ENCODE results near the gene PLEKHA6. TPM values are rescaled to one million over a fixed set of nuclear protein-coding genes. Genes with fewer than 3 reads are reported as not detected.
A peak's percentile ranks its signal among the peaks of the same experiment; 100 is the strongest.

Gene PLEKHA6
- total and polyA plus RNA-seq, 8 donors = 5.1 to 24.4 (median 16.1) TPM

- Histone ChIP-seq H3K27ac (peak overlapping the region in 1 of 2 donors; percentile 7), H3K4me3 (peak overlapping the region; percentile 93 to 97), H3K9me3 (no peaks in the 10 kb centered on the region), H3K4me1 (peaks cover 12 to 45% of the 10 kb centered on the region in 2 donors), H3K36me3 (peaks cover 3 to 34% of the 10 kb centered on the region in 2 donors), H3K27me3 (no peaks in the 10 kb centered on the region)
- TF ChIP-seq CTCF (IDR thresholded peaks at IDR 0.05) = no peak
- intact Hi-C loops (cut with DNase I) = no loop called here
- ATAC-seq (peak; percentile 11), DNase-seq (peak in 2 of 4 donors; percentile 72 to 79)
Measured at GRCh38 chr1:204408074-204408507, 48.4 kb upstream of the PLEKHA6 start.

GRCh38 chr1:204407295-204407971, 47.7 kb upstream of the PLEKHA6 start:
- Histone ChIP-seq H3K4me3 (peak overlapping the region; percentile 93 to 97), H3K36me3 (peaks cover 3 to 40% of the 10 kb centered on the region in 2 donors), H3K27me3 (no peaks in the 10 kb centered on the region), H3K9me3 (no peaks in the 10 kb centered on the region), H3K27ac (peak overlapping the region in 1 of 2 donors; percentile 7), H3K4me1 (peaks cover 12 to 39% of the 10 kb centered on the region in 2 donors)
- no peak for TF ChIP-seq CTCF (IDR thresholded peaks at IDR 0.05)
- no peak for DNase-seq
- ATAC-seq = no peak
- intact Hi-C loops (cut with DNase I) = no loop called here

DNA sequence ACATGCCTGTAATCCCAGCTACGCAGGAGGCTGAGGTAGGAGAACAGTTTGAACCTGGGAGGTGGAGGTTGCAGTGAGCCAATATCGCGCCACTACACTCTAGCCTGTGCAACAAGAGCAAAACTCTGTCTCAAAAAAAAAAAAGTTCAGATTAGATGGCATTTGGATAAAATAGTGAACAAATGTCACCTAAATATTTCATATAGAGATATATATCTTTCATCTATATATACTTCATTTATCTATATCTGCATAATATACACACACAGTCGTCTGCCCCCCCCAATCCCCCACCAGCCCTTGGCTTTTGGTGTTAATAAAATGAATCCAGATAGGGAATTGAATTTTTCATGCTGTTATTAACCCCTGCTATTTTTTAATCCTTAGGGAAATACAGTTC, 46.9 kb upstream of the PLEKHA6 start:
- intact Hi-C loops (cut with DNase I) = no loop called here
- peaks cover 3 to 48% of the 10 kb centered on the region in 2 donors for H3K36me3 ChIP-seq
- DNase-seq (no peak), ATAC-seq (no peak)
- no peak overlapping the region for H3K27ac ChIP-seq
- H3K4me1 ChIP-seq = peaks cover 12 to 35% of the 10 kb centered on the region in 2 donors
- peak overlapping the region; percentile 93 to 97 for H3K4me3 ChIP-seq
- H3K9me3 ChIP-seq = no peaks in the 10 kb centered on the region
- TF ChIP-seq CTCF (IDR thresholded peaks at IDR 0.05) = no peak
- H3K27me3 ChIP-seq = no peaks in the 10 kb centered on the region

DNA sequence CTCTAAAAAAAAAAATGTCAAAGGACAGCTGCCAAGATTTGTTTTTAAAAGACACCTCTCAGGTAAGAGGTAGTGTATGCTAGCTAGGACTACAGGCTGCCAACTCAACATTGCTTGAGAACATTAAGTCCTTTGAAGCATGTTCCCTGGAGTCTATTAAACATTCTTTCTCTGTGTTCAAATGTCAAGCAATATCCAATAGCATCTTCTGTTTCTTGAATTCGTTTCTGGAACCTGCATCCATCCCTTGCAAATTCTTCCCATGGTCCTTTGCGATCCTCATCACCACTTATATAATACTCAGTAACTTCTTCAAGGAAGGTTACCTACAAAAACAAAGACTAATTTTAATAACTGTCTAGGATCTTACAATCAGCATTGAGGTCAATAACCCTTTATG, 46.3 kb upstream of the PLEKHA6 start:
- H3K36me3 ChIP-seq = peaks cover 3 to 55% of the 10 kb centered on the region in 2 donors
- ATAC-seq = no peak
- peaks cover 12 to 35% of the 10 kb centered on the region in 2 donors for H3K4me1 ChIP-seq
- H3K9me3 ChIP-seq = no peaks in the 10 kb centered on the region
- intact Hi-C loops (cut with DNase I) = no loop called here
- H3K27ac ChIP-seq = no peak overlapping the region
- peak overlapping the region in 1 of 2 donors; percentile 97 for H3K4me3 ChIP-seq
- H3K27me3 ChIP-seq = no peaks in the 10 kb centered on the region
- no peak for TF ChIP-seq CTCF (IDR thresholded peaks at IDR 0.05)
- DNase-seq = no peak

GRCh38 chr1:204404629-204405028, 44.9 kb upstream of the PLEKHA6 start:
- Histone ChIP-seq H3K36me3 (peaks cover 3 to 68% of the 10 kb centered on the region in 2 donors), H3K9me3 (no peaks in the 10 kb centered on the region), H3K27ac (no peak overlapping the region), H3K4me1 (peaks cover 12 to 35% of the 10 kb centered on the region in 2 donors), H3K4me3 (no peak overlapping the region), H3K27me3 (no peaks in the 10 kb centered on the region)
- no peak for ATAC-seq
- intact Hi-C loops (cut with DNase I) = no loop called here
- no peak for DNase-seq
- TF ChIP-seq CTCF (IDR thresholded peaks at IDR 0.05) = no peak
